Fibroblast of skin of back (primary cell): ENCODE results near the gene SLC4A2.

ENCODE experiments used
- DNase-seq: peaks from one replicate; pipeline ENCODE4 v3.0.0-alpha.2; 2013

SLC4A2 gene

GRCh38 chr7:151080522-151081169, 21.3 kb downstream of the SLC4A2 start, which contains the start of gene FASTK:
Gene FASTK, minus strand, starts transcription at chr7:151080809. Its CDS starts 43 bp downstream, at chr7:151080766.
- DNase-seq, result peak; percentile 94

GRCh38 chr7:151081170-151082101, 22.0 kb downstream of the SLC4A2 start:
- DNase-seq, result peak; percentile 23

- DNase-seq, result no peak
These were observed 23.0 kb downstream of the SLC4A2 start for GRCh38 chr7:151082141-151083070.

- peak; percentile 56 for DNase-seq
These were observed 23.9 kb downstream of the SLC4A2 start, which contains the start of gene TMUB1 for GRCh38 chr7:151083071-151083823. Gene TMUB1, minus strand, starts transcription at chr7:151083493. Its CDS starts 930 bp downstream, at chr7:151082563.

GRCh38 chr7:151083824-151084160, 24.4 kb downstream of the SLC4A2 start:
- no peak for DNase-seq

GRCh38 chr7:151085329-151085690, 25.9 kb downstream of the SLC4A2 start:
- DNase-seq, result no peak

- peak; percentile 81 for DNase-seq
These were observed 26.6 kb downstream of the SLC4A2 start, which contains the start of gene AGAP3 for GRCh38 chr7:151085691-151086620. Gene AGAP3, plus strand, starts transcription at chr7:151086475. Its CDS starts 267 bp downstream, at chr7:151086742.

- peak; percentile 32 for DNase-seq
These were observed 27.4 kb downstream of the SLC4A2 start for GRCh38 chr7:151086802-151087244.

- peak; percentile 63 for DNase-seq
These were observed 28.0 kb downstream of the SLC4A2 start for GRCh38 chr7:151087245-151088018.

- peak; percentile 48 for DNase-seq
These were observed 28.8 kb downstream of the SLC4A2 start for GRCh38 chr7:151088019-151088855.

- peak; percentile 46 for DNase-seq
These were observed 29.7 kb downstream of the SLC4A2 start for GRCh38 chr7:151088856-151089699.

- no peak for DNase-seq
These were observed 30.7 kb downstream of the SLC4A2 start for GRCh38 chr7:151089893-151090730.

GRCh38 chr7:151091003-151091402, 31.6 kb downstream of the SLC4A2 start:
- no peak for DNase-seq

- no peak for DNase-seq
These were observed 32.0 kb downstream of the SLC4A2 start for GRCh38 chr7:151091431-151091830.

GRCh38 chr7:151091988-151092387, 32.6 kb downstream of the SLC4A2 start:
- no peak for DNase-seq

- no peak for DNase-seq
These were observed 34.4 kb downstream of the SLC4A2 start for GRCh38 chr7:151093748-151094147.

- no peak for DNase-seq
These were observed 35.3 kb downstream of the SLC4A2 start for GRCh38 chr7:151094675-151095074.
